ENCODE results near the gene SCYGR2.

DNA sequence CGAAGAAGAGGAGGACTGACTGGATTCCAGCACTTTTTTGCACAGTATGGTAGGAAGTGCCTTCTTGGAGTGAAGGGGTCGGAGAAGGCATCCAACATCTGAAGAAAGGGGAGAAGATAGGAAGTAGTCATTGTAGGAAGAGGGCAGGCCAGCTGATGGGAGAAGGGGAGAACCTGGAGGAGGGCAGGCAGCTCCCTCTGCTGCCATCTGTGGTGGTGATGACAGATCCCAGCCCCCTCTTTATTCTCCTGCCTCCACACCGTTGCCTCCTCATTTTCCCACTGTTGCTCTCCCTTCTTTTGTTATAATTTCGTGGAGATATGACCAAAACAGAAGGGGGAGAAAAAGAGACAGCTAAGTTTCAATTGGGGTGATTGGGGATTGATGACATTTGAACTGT is 2.9 kb upstream of the SCYGR2 start:
- TF ChIP-seq, protein P1, sequence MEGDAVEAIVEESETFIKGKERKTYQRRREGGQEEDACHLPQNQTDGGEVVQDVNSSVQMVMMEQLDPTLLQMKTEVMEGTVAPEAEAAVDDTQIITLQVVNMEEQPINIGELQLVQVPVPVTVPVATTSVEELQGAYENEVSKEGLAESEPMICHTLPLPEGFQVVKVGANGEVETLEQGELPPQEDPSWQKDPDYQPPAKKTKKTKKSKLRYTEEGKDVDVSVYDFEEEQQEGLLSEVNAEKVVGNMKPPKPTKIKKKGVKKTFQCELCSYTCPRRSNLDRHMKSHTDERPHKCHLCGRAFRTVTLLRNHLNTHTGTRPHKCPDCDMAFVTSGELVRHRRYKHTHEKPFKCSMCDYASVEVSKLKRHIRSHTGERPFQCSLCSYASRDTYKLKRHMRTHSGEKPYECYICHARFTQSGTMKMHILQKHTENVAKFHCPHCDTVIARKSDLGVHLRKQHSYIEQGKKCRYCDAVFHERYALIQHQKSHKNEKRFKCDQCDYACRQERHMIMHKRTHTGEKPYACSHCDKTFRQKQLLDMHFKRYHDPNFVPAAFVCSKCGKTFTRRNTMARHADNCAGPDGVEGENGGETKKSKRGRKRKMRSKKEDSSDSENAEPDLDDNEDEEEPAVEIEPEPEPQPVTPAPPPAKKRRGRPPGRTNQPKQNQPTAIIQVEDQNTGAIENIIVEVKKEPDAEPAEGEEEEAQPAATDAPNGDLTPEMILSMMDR (IDR thresholded peaks at IDR 0.05; ENCODE audit: poor library complexity), result no peak
- TF ChIP-seq EZH2phosphoT487 (IDR thresholded peaks at IDR 0.05; ENCODE audit: low read depth, severe bottlenecking, unreplicated experiment), result no peak
